Neuronal stem cell (in vitro differentiated cells): ENCODE results near the gene USP31.
"Not testable (repeated sequence)": the region's sequence is repeated elsewhere in the genome, so short reads cannot be mapped to it uniquely, and the experiment has no call there.

Experiments
- DNase-seq: peaks from one replicate; pipeline ENCODE4 v3.0.0-alpha.2; 2013; ENCODE audit warnings: low spot score
- H2AFZ ChIP-seq: one replicate; pipeline ENCODE4 v1.6.1; 2013; ENCODE audit warnings: mild to moderate bottlenecking, low read length, inconsistent platforms
- H2AK5ac ChIP-seq: 2 replicates; pipeline ENCODE4 v1.6.1; 2013; ENCODE audit warnings: low read depth, mild to moderate bottlenecking, inconsistent platforms, low read length, moderate library complexity, mixed read lengths
- H2BK120ac ChIP-seq: 2 replicates; pipeline ENCODE4 v1.6.1; 2013; ENCODE audit warnings: low read depth, mild to moderate bottlenecking, inconsistent platforms, low read length, moderate library complexity, mixed read lengths
- H2BK12ac ChIP-seq: one replicate; pipeline ENCODE4 v1.6.1; 2013; ENCODE audit warnings: low read length, inconsistent platforms
- H2BK15ac ChIP-seq: 2 replicates; pipeline ENCODE4 v1.6.1; 2013; ENCODE audit warnings: mild to moderate bottlenecking, low read length, inconsistent platforms, mixed read lengths
- H2BK5ac ChIP-seq: one replicate; pipeline ENCODE4 v1.6.1; 2013; ENCODE audit warnings: inconsistent platforms, mild to moderate bottlenecking, low read length, moderate library complexity
- H3K14ac ChIP-seq: one replicate; pipeline ENCODE4 v1.6.1; 2013; ENCODE audit warnings: low read length, inconsistent platforms
- H3K18ac ChIP-seq: 2 replicates; pipeline ENCODE4 v1.6.1; 2013; ENCODE audit warnings: low read length, inconsistent platforms
- H3K23ac ChIP-seq: 2 replicates; pipeline ENCODE4 v1.6.1; 2013; ENCODE audit warnings: low read depth, mild to moderate bottlenecking, mixed read lengths, low read length, inconsistent platforms; ENCODE audit not compliant: poor library complexity
- H3K27ac ChIP-seq: replicated peaks from 3 replicates; pipeline ENCODE4 v1.5.1; 2013; ENCODE audit warnings: low read length, inconsistent platforms
- H3K27me3 ChIP-seq, 3 experiments: 2 replicates each; pipeline ENCODE4 v1.6.1; 2013; ENCODE audit warnings: low read length in 3 of 3, mild to moderate bottlenecking in 2 of 3, inconsistent platforms in 1 of 3, low read depth in 1 of 3, mixed read lengths in 1 of 3, moderate library complexity in 1 of 3; ENCODE audit not compliant: control insufficient read depth in 3 of 3, insufficient read depth in 3 of 3
- H3K36me3 ChIP-seq, 2 donors: replicated peaks in 1 of 2; 2 replicates each; pipeline ENCODE4 v1.6.1; 2013; ENCODE audit warnings: low read length in 2 of 2; ENCODE audit not compliant: control insufficient read depth in 2 of 2, insufficient read depth in 2 of 2
- H3K4ac ChIP-seq: 2 replicates; pipeline ENCODE4 v1.6.1; 2013; ENCODE audit warnings: inconsistent platforms, mild to moderate bottlenecking, low read length, moderate library complexity
- H3K4me1 ChIP-seq, 2 donors: 1 replicate in 1 of 2; 2 replicates in 1 of 2; pipeline ENCODE4 v1.6.1; 2013; ENCODE audit warnings: low read length in 2 of 2, low read depth in 1 of 2; ENCODE audit not compliant: control insufficient read depth in 2 of 2, insufficient read depth in 1 of 2
- H3K4me2 ChIP-seq: one replicate; pipeline ENCODE4 v1.6.1; 2013; ENCODE audit warnings: mild to moderate bottlenecking, low read length, inconsistent platforms; ENCODE audit not compliant: insufficient read depth, poor library complexity, severe bottlenecking
- H3K4me3 ChIP-seq, 2 donors: 2 replicates each; pipeline ENCODE4 v1.5.1; 2013; ENCODE audit warnings: low read length in 2 of 2, mild to moderate bottlenecking in 2 of 2, inconsistent platforms in 1 of 2, moderate library complexity in 1 of 2
- H3K79me1 ChIP-seq: one replicate; pipeline ENCODE4 v1.6.1; 2013; ENCODE audit warnings: low read depth, mild to moderate bottlenecking, inconsistent platforms, low read length, moderate library complexity
- H3K9ac ChIP-seq: one replicate; pipeline ENCODE4 v1.6.1; 2013; ENCODE audit warnings: mild to moderate bottlenecking, low read depth, low read length, inconsistent platforms; ENCODE audit not compliant: poor library complexity
- H3K9me3 ChIP-seq, 2 donors: replicated peaks in 1 of 2; 2 replicates each; pipeline versions ENCODE3 to v1.6.1; 2013; ENCODE audit warnings: low read length in 2 of 2, mild to moderate bottlenecking in 2 of 2, inconsistent platforms in 1 of 2, low read depth in 1 of 2, mixed read lengths in 1 of 2, moderate library complexity in 1 of 2; ENCODE audit not compliant: control insufficient read depth in 2 of 2, insufficient read depth in 1 of 2
- H4K8ac ChIP-seq: one replicate; pipeline ENCODE4 v1.6.1; 2013; ENCODE audit warnings: low read depth, mild to moderate bottlenecking, inconsistent platforms, low read length, moderate library complexity
- H4K91ac ChIP-seq: one replicate; pipeline ENCODE4 v1.6.1; 2013; ENCODE audit warnings: low read length, low read depth, mild to moderate bottlenecking, inconsistent platforms; ENCODE audit not compliant: poor library complexity
- WGBS, 2 donors: extraction: QIAGEN DNeasy Blood & Tissue Kit; methylation state at CpG; one replicate each; pipeline ENCODE4 v1.1.7; 2013; ENCODE audit warnings: missing lambda C conversion rate in 2 of 2, mixed read lengths in 1 of 2; ENCODE audit not compliant: insufficient read length in 2 of 2, insufficient replicate concordance in 1 of 2; ENCODE audit errors: extremely low coverage in 2 of 2; 5-methylcytosine and 5-hydroxymethylcytosine counted together

Gene USP31

GRCh38 chr16:23144393-23144792 lies 4.9 kb downstream of the USP31 start:
- H3K23ac ChIP-seq, H4K8ac ChIP-seq, H2BK5ac ChIP-seq, H3K36me3 ChIP-seq, DNase-seq, H3K27ac ChIP-seq, H3K9me3 ChIP-seq, H3K9ac ChIP-seq, H3K4me2 ChIP-seq, H3K14ac ChIP-seq, H2BK12ac ChIP-seq, H2BK120ac ChIP-seq, H2AFZ ChIP-seq, H3K4ac ChIP-seq, H4K91ac ChIP-seq, H3K27me3 ChIP-seq, H2AK5ac ChIP-seq, H3K4me3 ChIP-seq, H2BK15ac ChIP-seq, H3K18ac ChIP-seq: not testable (repeated sequence)
- WGBS, 2 donors = no CpG with 5 or more reads among the region's 9 CpGs
- Histone ChIP-seq H3K4me1 (peaks cover 7 to 11% of the 10 kb centered on the region in 2 donors), H3K79me1 (peaks cover 15% of the 10 kb centered on the region)

GRCh38 chr16:23143391-23143790 lies 5.9 kb downstream of the USP31 start:
- no peak overlapping the region for H4K8ac ChIP-seq
- no peak overlapping the region for H3K27ac ChIP-seq
- H3K18ac ChIP-seq = no peak overlapping the region
- no peak overlapping the region for H3K9ac ChIP-seq
- H3K4me2 ChIP-seq = no peak overlapping the region
- H2AFZ ChIP-seq = no peak overlapping the region
- H4K91ac ChIP-seq = no peak overlapping the region
- no peak overlapping the region for H2BK5ac ChIP-seq
- H2BK15ac ChIP-seq = no peak overlapping the region
- H3K4ac ChIP-seq = no peak overlapping the region
- H3K79me1 ChIP-seq = peaks cover 11% of the 10 kb centered on the region
- H3K23ac ChIP-seq = no peak overlapping the region
- H3K36me3 ChIP-seq = no peaks in the 10 kb centered on the region
- no CpG with 5 or more reads among the region's 3 CpGs for WGBS, 2 donors
- no peak overlapping the region for H3K4me3 ChIP-seq
- no peak overlapping the region for H2AK5ac ChIP-seq
- H2BK120ac ChIP-seq = no peak overlapping the region
- H3K14ac ChIP-seq = no peak overlapping the region
- H3K27me3 ChIP-seq = no peaks in the 10 kb centered on the region
- H3K4me1 ChIP-seq = peaks cover 7 to 11% of the 10 kb centered on the region in 2 donors
- DNase-seq = no peak
- H2BK12ac ChIP-seq = no peak overlapping the region
- H3K9me3 ChIP-seq = peaks cover 0 to 4% of the 10 kb centered on the region in 2 donors

- no peak overlapping the region for H2BK15ac ChIP-seq
- no peak overlapping the region for H4K91ac ChIP-seq
- H3K18ac ChIP-seq = no peak overlapping the region
- no peak overlapping the region for H3K4me3 ChIP-seq
- H2BK5ac ChIP-seq = no peak overlapping the region
- H2AK5ac ChIP-seq = no peak overlapping the region
- peaks cover 0 to 16% of the 10 kb centered on the region in 2 donors for H3K9me3 ChIP-seq
- H2BK12ac ChIP-seq = no peak overlapping the region
- H2BK120ac ChIP-seq = no peak overlapping the region
- no peaks in the 10 kb centered on the region for H3K27me3 ChIP-seq
- no peak overlapping the region for H2AFZ ChIP-seq
- H3K36me3 ChIP-seq = no peaks in the 10 kb centered on the region
- H3K4me1 ChIP-seq = peaks cover 4 to 6% of the 10 kb centered on the region in 2 donors
- H3K4ac ChIP-seq = no peak overlapping the region
- WGBS, 2 donors = no CpG with 5 or more reads among the region's 7 CpGs
- H3K27ac ChIP-seq = no peak overlapping the region
- H3K4me2 ChIP-seq = no peak overlapping the region
- no peak overlapping the region for H3K14ac ChIP-seq
- no peak overlapping the region for H3K23ac ChIP-seq
- H4K8ac ChIP-seq = no peak overlapping the region
- DNase-seq = no peak
- H3K9ac ChIP-seq = no peak overlapping the region
- peaks cover 10% of the 10 kb centered on the region for H3K79me1 ChIP-seq
These were observed 7.1 kb downstream of the USP31 start for GRCh38 chr16:23141959-23142740.

- Histone ChIP-seq H3K4ac (no peak overlapping the region), H3K14ac (no peak overlapping the region), H4K8ac (no peak overlapping the region), H2BK5ac (no peak overlapping the region), H2BK12ac (no peak overlapping the region), H3K36me3 (no peaks in the 10 kb centered on the region), H3K9ac (no peak overlapping the region), H3K18ac (no peak overlapping the region), H4K91ac (no peak overlapping the region), H2AFZ (no peak overlapping the region), H2BK15ac (no peak overlapping the region), H3K23ac (no peak overlapping the region), H3K27me3 (no peaks in the 10 kb centered on the region), H3K79me1 (peaks cover 10% of the 10 kb centered on the region), H3K4me3 (no peak overlapping the region), H3K4me1 (peaks cover 4 to 6% of the 10 kb centered on the region in 2 donors), H3K9me3 (peaks cover 0 to 23% of the 10 kb centered on the region in 2 donors), H2AK5ac (no peak overlapping the region), H2BK120ac (no peak overlapping the region), H3K4me2 (no peak overlapping the region), H3K27ac (no peak overlapping the region)
- no CpG with 5 or more reads among the region's 6 CpGs for WGBS, 2 donors
- DNase-seq = no peak
These were observed 7.8 kb downstream of the USP31 start for GRCh38 chr16:23141500-23141899.
